Heart left ventricle (tissue), 16 donors: ENCODE measurements around the gene SRPK2. TPM values are rescaled to one million over a fixed set of nuclear protein-coding genes. Genes with fewer than 3 reads are reported as not detected.

Experiments
- ATAC-seq, 4 donors: fragments of 200-7000 bp; cut with Tn5 transposase; one replicate each; pipeline ENCODE4 v1.9.1; 2020 to 2022; ENCODE audit warnings: moderate library complexity in 4 of 4, mild to moderate bottlenecking in 3 of 4, moderate number of reproducible peaks in 1 of 4
- DNase-seq, 5 donors: peaks; one replicate each; pipeline ENCODE4 v3.0.0-alpha.2; 2020
- H3K27ac ChIP-seq, 12 donors: fragments of 200-600 bp; sonication (generic) in 4 of 12; one replicate each; pipeline versions ENCODE4 v1.5.0 to v1.8.0; 2016 to 2022; ENCODE audit warnings: mild to moderate bottlenecking in 2 of 12
- H3K27me3 ChIP-seq, 9 donors: fragments of 200-600 bp; sonication (generic) in 2 of 9; one replicate each; pipeline versions ENCODE4 v1.5.1 to v1.8.0; 2016 to 2022; ENCODE audit warnings: mild to moderate bottlenecking in 3 of 9
- H3K36me3 ChIP-seq, 9 donors: fragments of 200-600 bp; sonication (generic) in 2 of 9; one replicate each; pipeline versions ENCODE4 v1.5.0 to v1.8.0; 2018 to 2022; ENCODE audit warnings: mild to moderate bottlenecking in 2 of 9
- H3K4me1 ChIP-seq, 12 donors: fragments of 200-600 bp; sonication (generic) in 4 of 12; one replicate each; pipeline versions ENCODE4 v1.5.0 to v1.8.0; 2016 to 2022; ENCODE audit warnings: mild to moderate bottlenecking in 3 of 12
- H3K4me3 ChIP-seq, 12 donors: fragments of 200-600 bp; sonication (generic) in 4 of 12; one replicate each; pipeline versions ENCODE4 v1.5.0 to v1.8.0; 2017 to 2022; ENCODE audit warnings: mild to moderate bottlenecking in 9 of 12, moderate library complexity in 4 of 12
- H3K9me3 ChIP-seq, 12 donors: fragments of 200-600 bp; sonication (generic) in 4 of 12; one replicate each; pipeline versions ENCODE4 v1.5.0 to v1.8.0; 2016 to 2022; ENCODE audit warnings: mild to moderate bottlenecking in 1 of 12
- POLR2A ChIP-seq, 2 donors: fragments of 450-650 bp; IDR thresholded peaks; one replicate each; pipeline ENCODE4 v1.6.1; 2017; ENCODE audit warnings: antibody characterized with exemption in 2 of 2, mild to moderate bottlenecking in 2 of 2, moderate library complexity in 2 of 2
- WGBS, 4 donors: extraction: QIAGEN DNeasy Blood & Tissue Kit in 2 of 4; methylation state at CpG; one replicate each; pipeline versions ENCODE4 v1.1.5 to v1.1.7; 2013 to 2018; 5-methylcytosine and 5-hydroxymethylcytosine counted together
- intact Hi-C, 10 donors: fragments of 100-400 bp; cut with DNase I; formaldehyde crosslinking; loops; one replicate each; pipeline versions ENCODE4 v1.11.1 to v1.14.2; 2022
- polyA plus RNA-seq, 2 donors: library from polyadenylated mRNA; stranded (reverse); fragments of 200-250 nt; gene quantifications; one replicate each; pipeline ENCODE4 v1.2.3, GENCODE V29; 2013
- total RNA-seq, 9 donors: library from RNA; depleted of rRNA in 2 of 9; stranded (reverse); fragments of >200 nt in 2 of 9; fragmentation: NEBNext Ultra II Directional in 3 of 9; extraction: Animal tissue kit (Norgen Biotek cat#: 25700) in 3 of 9; gene quantifications; one replicate each; pipeline versions ENCODE4 v1.1.0 to v1.2.4, GENCODE V29; 2016 to 2023
- TF ChIP-seq, protein P1 (sequence below), 12 donors: fragments of 200-600 bp; sonication (generic) in 4 of 12; IDR thresholded peaks; one replicate each; pipeline versions ENCODE4 v1.5.0 to v1.8.0; 2018 to 2022; ENCODE audit warnings: antibody characterized with exemption in 12 of 12, mild to moderate bottlenecking in 5 of 12
- donor health status: ischemic (EF 13 %, LVEDD 7.1; RV severe dilation, severe dysfunction).
- donor health status: healthy with polysubstance abuse.
- donor health status: DM: no; HTN: yes; CAD: no.
- donor health status: DM: no; HTN: no; CAD: no.
- donor health status: ischemic (EF 25% LVEDD 6.9; RV normal size, moderate dysfunction).
- donor health status: ischemic (EF 25% LVEDD 5.7; RV mildly dilated, moderate dysfunction).
- donor health status: healthy.
- donor health status: DM: yes; HTN: yes; CAD: no.
- donor health status: ischemic (EF 35%, LVEDD 5.7; RV mildly dilated, moderate dysfunction).
- donor health status: nonischemic (EF 11% LVEDD 7.7; RV severe dilation, severe dysfunction).
- donor health status: DM: yes; HTN: yes; CAD: no.
- donor health status: PGD.
- donor health status: ischemic (EF 29% LVEDD 5.4; RV normal size, mild dysfunction).
- donor health status: nonischemic (EF 23%, LVEDD 6.1; RV moderate dilation, normal function).

Gene SRPK2
- total and polyA plus RNA-seq, 11 donors = 8.6 to 42.4 (median 33.5) TPM

- DNase-seq = no peak
- Histone ChIP-seq H3K4me3 (no peak overlapping the region), H3K27ac (no peak overlapping the region), H3K4me1 (peaks cover 0 to 14% (median 4%) of the 10 kb centered on the region in 12 donors), H3K9me3 (no peaks in the 10 kb centered on the region), H3K27me3 (no peaks in the 10 kb centered on the region), H3K36me3 (no peaks in the 10 kb centered on the region)
- WGBS, 4 donors = 97 to 99% (median 98%) methylated on average over 6 of the region's 6 CpGs
- ATAC-seq = no peak
- intact Hi-C loops = no loop called here
- TF ChIP-seq, protein P1, sequence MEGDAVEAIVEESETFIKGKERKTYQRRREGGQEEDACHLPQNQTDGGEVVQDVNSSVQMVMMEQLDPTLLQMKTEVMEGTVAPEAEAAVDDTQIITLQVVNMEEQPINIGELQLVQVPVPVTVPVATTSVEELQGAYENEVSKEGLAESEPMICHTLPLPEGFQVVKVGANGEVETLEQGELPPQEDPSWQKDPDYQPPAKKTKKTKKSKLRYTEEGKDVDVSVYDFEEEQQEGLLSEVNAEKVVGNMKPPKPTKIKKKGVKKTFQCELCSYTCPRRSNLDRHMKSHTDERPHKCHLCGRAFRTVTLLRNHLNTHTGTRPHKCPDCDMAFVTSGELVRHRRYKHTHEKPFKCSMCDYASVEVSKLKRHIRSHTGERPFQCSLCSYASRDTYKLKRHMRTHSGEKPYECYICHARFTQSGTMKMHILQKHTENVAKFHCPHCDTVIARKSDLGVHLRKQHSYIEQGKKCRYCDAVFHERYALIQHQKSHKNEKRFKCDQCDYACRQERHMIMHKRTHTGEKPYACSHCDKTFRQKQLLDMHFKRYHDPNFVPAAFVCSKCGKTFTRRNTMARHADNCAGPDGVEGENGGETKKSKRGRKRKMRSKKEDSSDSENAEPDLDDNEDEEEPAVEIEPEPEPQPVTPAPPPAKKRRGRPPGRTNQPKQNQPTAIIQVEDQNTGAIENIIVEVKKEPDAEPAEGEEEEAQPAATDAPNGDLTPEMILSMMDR (IDR thresholded peaks at IDR 0.05) = no peak
- TF ChIP-seq POLR2A (IDR thresholded peaks at IDR 0.05) = no peak
These were observed 111.4 kb downstream of the SRPK2 start for GRCh38 chr7:105277341-105277740.

DNA sequence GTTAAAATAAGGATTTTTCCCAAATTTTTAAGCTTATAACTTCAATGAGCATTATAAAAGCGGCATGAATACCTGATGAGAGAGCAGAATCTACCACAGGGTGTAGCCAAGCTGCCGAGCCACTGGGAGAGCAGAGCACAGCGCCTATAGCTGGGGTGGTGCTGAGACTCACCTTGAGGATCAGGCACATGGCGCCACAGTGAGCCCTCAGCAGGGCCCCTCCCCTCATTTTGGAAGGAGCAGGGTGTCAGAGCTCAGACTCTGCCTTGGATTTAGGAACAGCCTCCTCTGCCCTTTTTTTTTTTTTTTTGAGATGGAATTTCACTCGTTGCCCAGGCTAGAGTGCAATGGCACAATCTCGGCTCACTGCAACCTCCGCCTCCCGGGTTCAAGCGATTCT is 118.6 kb downstream of the SRPK2 start:
- H3K4me1 ChIP-seq = peaks cover 0 to 41% (median 22%) of the 10 kb centered on the region in 12 donors
- no peak for DNase-seq
- H3K27me3 ChIP-seq = no peaks in the 10 kb centered on the region
- TF ChIP-seq, protein P1 (IDR thresholded peaks at IDR 0.05) = no peak
- no peak for TF ChIP-seq POLR2A (IDR thresholded peaks at IDR 0.05)
- WGBS, 4 donors = 85 to 94% (median 92%) methylated on average over 9 of the region's 9 CpGs
- H3K27ac ChIP-seq = peak overlapping the region in 1 of 12 donors; percentile 80
- ATAC-seq = peak in 2 of 4 donors; percentile 27 to 31
- no peak overlapping the region for H3K4me3 ChIP-seq
- H3K36me3 ChIP-seq = no peaks in the 10 kb centered on the region
- intact Hi-C loops = no loop called here
- no peaks in the 10 kb centered on the region for H3K9me3 ChIP-seq

DNA sequence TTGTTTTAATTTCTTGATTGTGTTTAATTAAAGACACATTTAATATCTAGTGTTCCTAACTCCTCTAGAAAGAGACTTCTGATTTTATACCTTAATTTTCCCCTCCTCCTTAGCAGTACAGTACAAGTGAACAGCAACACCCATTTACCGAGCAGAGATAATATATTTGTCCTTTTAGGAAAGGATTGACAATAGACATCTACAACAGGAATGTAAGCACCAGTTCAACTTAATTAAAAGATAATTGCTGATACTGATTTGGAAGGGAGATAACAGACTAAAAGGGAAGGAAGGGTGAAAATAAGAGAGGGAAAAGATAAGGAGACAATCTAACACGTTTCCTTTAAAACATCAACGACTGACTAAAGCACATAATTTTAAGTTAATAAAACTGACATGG is 119.3 kb downstream of the SRPK2 start:
- Histone ChIP-seq H3K27ac (peak overlapping the region in 11 of 12 donors; percentile 54 to 81 (median 77)), H3K27me3 (no peaks in the 10 kb centered on the region), H3K4me1 (peaks cover 0 to 41% (median 22%) of the 10 kb centered on the region in 12 donors), H3K4me3 (peak overlapping the region in 11 of 12 donors; percentile 14 to 61 (median 50)), H3K9me3 (no peaks in the 10 kb centered on the region), H3K36me3 (no peaks in the 10 kb centered on the region)
- DNase-seq = no peak
- peak in 3 of 4 donors; percentile 45 to 57 (median 49) for ATAC-seq
- intact Hi-C loops = loop anchor here in 5 of 10 donors (5.0 to 10.0 kb wide), 5 partner anchors 55 to 275 kb away; no protein-coding TSS in a partner anchor
- TF ChIP-seq POLR2A (IDR thresholded peaks at IDR 0.05) = no peak
- TF ChIP-seq, protein P1 (IDR thresholded peaks at IDR 0.05) = no peak
- WGBS, 4 donors = 0 to 2% (median 0%) methylated on average over 3 of the region's 3 CpGs

DNA sequence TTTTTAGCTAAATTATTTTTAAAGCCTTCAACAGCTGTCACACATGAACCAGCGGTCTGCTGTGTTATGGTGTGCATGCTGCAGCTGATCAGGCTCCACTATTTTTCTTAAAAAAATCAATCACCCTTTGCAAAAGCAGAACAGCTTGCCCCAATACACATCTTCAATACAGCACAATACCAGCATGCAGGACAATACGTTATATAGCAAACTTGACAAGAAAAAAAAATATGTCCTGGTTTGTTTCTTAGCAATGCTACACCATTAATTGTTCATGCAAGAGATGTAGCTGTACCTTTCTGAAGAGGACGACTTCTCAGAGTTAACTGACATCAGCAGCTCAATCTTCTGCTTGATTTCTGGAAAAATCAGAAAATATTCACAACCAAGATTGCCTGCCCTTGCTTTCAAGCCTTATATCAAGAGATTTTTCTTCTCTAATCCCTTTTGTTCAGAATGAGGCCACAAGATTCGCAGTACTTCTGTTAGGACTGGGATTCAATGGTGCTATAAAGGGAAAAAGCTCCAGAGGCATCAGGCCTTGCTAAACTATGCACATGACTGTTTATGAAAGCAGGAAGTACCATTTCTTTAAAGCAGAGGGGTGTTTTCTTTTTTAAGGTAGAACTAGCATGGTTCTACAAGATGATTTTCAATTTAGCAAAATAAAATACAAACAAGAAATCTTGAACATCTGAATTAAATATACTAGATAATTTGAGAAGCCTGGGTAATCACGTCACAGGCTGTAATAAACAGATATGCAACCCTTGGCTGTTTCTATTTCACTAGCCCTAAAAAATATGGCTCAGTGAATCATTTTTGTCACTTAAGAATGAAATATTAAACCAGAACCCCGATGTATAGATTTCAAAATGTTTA is 120.0 kb downstream of the SRPK2 start:
- Histone ChIP-seq H3K9me3 (no peaks in the 10 kb centered on the region), H3K27ac (peak overlapping the region in 11 of 12 donors; percentile 54 to 81 (median 77)), H3K36me3 (no peaks in the 10 kb centered on the region), H3K27me3 (no peaks in the 10 kb centered on the region), H3K4me1 (peaks cover 0 to 41% (median 22%) of the 10 kb centered on the region in 12 donors), H3K4me3 (peak overlapping the region; percentile 4 to 61 (median 48))
- ATAC-seq (peak; percentile 89 to 94 (median 90)), DNase-seq (peak in 1 of 5 donors; percentile 15)
- no peak for TF ChIP-seq POLR2A (IDR thresholded peaks at IDR 0.05)
- TF ChIP-seq, protein P1 (IDR thresholded peaks at IDR 0.05) = no peak
- intact Hi-C loops = loop anchor here in 5 of 10 donors (5.0 to 10.0 kb wide), 5 partner anchors 54 to 274 kb away; no protein-coding TSS in a partner anchor
- WGBS, 4 donors = 1 to 2% (median 2%) methylated on average over 6 of the region's 6 CpGs
